ENCODE data around the gene BFSP2. TPM values are rescaled to one million over a fixed set of nuclear protein-coding genes. Genes with fewer than 3 reads are reported as not detected.

The BFSP2 gene
- total RNA-seq, 2 donors from 2014 or later, result not detected

DNA sequence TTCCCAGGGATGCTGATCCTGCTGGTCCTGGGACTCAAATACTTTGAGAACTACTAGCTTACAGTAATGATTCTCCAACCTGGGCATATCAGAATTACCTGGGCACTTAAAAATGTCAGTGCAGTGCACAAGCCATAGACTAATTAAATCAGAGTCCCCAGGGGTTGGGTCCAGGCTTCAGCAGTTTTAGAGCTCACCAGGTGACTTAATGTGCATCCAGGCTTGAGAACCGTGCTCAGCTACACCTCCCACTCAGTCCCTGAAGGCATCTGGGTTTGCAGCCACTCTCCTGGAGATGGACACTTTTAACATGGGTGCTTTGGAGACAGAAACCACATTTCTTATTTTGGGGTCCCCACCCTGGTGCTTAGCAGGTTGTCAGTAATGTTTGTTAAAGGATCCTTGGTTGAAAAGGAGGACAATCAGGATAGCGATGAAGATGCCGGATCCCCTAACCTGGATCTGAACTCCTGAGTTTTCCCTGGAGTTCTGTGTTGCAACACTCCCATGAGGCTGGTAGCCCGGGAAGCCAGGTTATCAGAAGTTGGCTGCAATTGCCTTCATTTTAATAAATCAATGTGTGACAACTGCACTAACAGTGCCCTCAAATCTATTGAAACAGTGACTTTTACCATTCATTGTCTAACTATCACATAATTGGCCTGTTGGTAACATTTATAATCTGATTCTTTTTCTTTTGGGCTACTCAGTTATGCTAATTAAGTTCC lies 48.1 kb downstream of the BFSP2 start:
- DNase-seq (ENCODE audit: low spot score), result no peak
- no peaks in the 10 kb centered on the region for H3K36me3 ChIP-seq
- H3K9me3 ChIP-seq, result no peaks in the 10 kb centered on the region
- no peaks in the 10 kb centered on the region for H3K4me1 ChIP-seq
- no peak overlapping the region for H3K27ac ChIP-seq
- no peaks in the 10 kb centered on the region for H3K27me3 ChIP-seq
- H3K4me3 ChIP-seq, result no peak overlapping the region
- no peak for TF ChIP-seq CTCF (IDR thresholded peaks at IDR 0.05)

- no peaks in the 10 kb centered on the region for H3K4me1 ChIP-seq
- no peaks in the 10 kb centered on the region for H3K27me3 ChIP-seq
- H3K9me3 ChIP-seq, result no peaks in the 10 kb centered on the region
- no peak overlapping the region for H3K27ac ChIP-seq
- TF ChIP-seq CTCF (IDR thresholded peaks at IDR 0.05), result no peak
- H3K4me3 ChIP-seq, result no peak overlapping the region
- no peaks in the 10 kb centered on the region for H3K36me3 ChIP-seq
- DNase-seq (ENCODE audit: low spot score), result no peak
Observed at GRCh38 chr3:133448478-133449122, 48.7 kb downstream of the BFSP2 start.

GRCh38 chr3:133451309-133451708 lies 51.5 kb downstream of the BFSP2 start:
- Histone ChIP-seq H3K27ac (no peak overlapping the region), H3K27me3 (no peaks in the 10 kb centered on the region), H3K4me3 (no peak overlapping the region), H3K4me1 (no peaks in the 10 kb centered on the region), H3K36me3 (no peaks in the 10 kb centered on the region), H3K9me3 (no peaks in the 10 kb centered on the region)
- TF ChIP-seq CTCF (IDR thresholded peaks at IDR 0.05), result no peak
- no peak for DNase-seq (ENCODE audit: low spot score)

- DNase-seq (ENCODE audit: low spot score), result no peak
- H3K36me3 ChIP-seq, result no peaks in the 10 kb centered on the region
- H3K4me3 ChIP-seq, result no peak overlapping the region
- no peak for TF ChIP-seq CTCF (IDR thresholded peaks at IDR 0.05)
- H3K4me1 ChIP-seq, result no peaks in the 10 kb centered on the region
- H3K27me3 ChIP-seq, result no peaks in the 10 kb centered on the region
- H3K9me3 ChIP-seq, result no peaks in the 10 kb centered on the region
- H3K27ac ChIP-seq, result no peak overlapping the region
Observed at GRCh38 chr3:133452641-133453319, 52.9 kb downstream of the BFSP2 start.

GRCh38 chr3:133453383-133453782 lies 53.5 kb downstream of the BFSP2 start:
- Histone ChIP-seq H3K9me3 (no peaks in the 10 kb centered on the region), H3K36me3 (no peaks in the 10 kb centered on the region), H3K27me3 (no peaks in the 10 kb centered on the region), H3K27ac (no peak overlapping the region), H3K4me3 (no peak overlapping the region), H3K4me1 (no peaks in the 10 kb centered on the region)
- TF ChIP-seq CTCF (IDR thresholded peaks at IDR 0.05), result no peak
- no peak for DNase-seq (ENCODE audit: low spot score)
